WTC11 (cell line): ENCODE results near the gene ENTPD6.

Experiments used
- ATF1 ChIP-seq: sonication (generic); formaldehyde crosslinking; IDR thresholded peaks from 2 replicates; pipeline ENCODE4 v1.8.1; 2023; ENCODE audit warnings: mild to moderate bottlenecking, moderate library complexity, missing genetic modification reagents
- NR1H2 ChIP-seq: sonication (generic); formaldehyde crosslinking; IDR thresholded peaks from 2 replicates; pipeline ENCODE4 v1.9.0; 2021; ENCODE audit warnings: mild to moderate bottlenecking, moderate library complexity, missing genetic modification reagents
- NR3C1 ChIP-seq: sonication (generic); formaldehyde crosslinking; conservative IDR thresholded peaks from 2 replicates; pipeline ENCODE4 v1.8.1; 2023; ENCODE audit warnings: low read depth, mild to moderate bottlenecking, missing genetic modification reagents
- TCF7 ChIP-seq: sonication (generic); formaldehyde crosslinking; IDR thresholded peaks from 2 replicates; pipeline ENCODE4 v1.8.0; 2022; ENCODE audit warnings: mild to moderate bottlenecking, low read depth, missing genetic modification reagents, moderate library complexity
- TP53 ChIP-seq: sonication (generic); formaldehyde crosslinking; IDR thresholded peaks from 2 replicates; pipeline ENCODE4 v1.8.1; 2023; ENCODE audit warnings: mild to moderate bottlenecking, missing genetic modification reagents
- TF ChIP-seq, protein P1 (sequence below): fragments of 200-600 bp; IDR thresholded peaks from 2 replicates; pipeline ENCODE4 v1.8.0; 2022; ENCODE audit warnings: antibody characterized with exemption
- TF ChIP-seq, protein P2 (sequence below): sonication (generic); formaldehyde crosslinking; IDR thresholded peaks from 2 replicates; pipeline ENCODE4 v1.8.0; 2022; ENCODE audit warnings: mild to moderate bottlenecking, missing genetic modification reagents
- TF ChIP-seq, protein P3 (sequence below): sonication (generic); formaldehyde crosslinking; IDR thresholded peaks from 2 replicates; pipeline ENCODE4 v1.8.1; 2022; ENCODE audit warnings: low read depth, mild to moderate bottlenecking, moderate library complexity, missing genetic modification reagents, borderline replicate concordance
- TF ChIP-seq, protein P4 (sequence below): sonication (generic); formaldehyde crosslinking; IDR thresholded peaks from 2 replicates; pipeline ENCODE4 v1.8.1; 2022; ENCODE audit warnings: low read depth, missing genetic modification reagents, borderline replicate concordance
- TF ChIP-seq, protein P5 (sequence below): sonication (generic); formaldehyde crosslinking; IDR thresholded peaks from 2 replicates; pipeline ENCODE4 v1.8.1; 2022; ENCODE audit warnings: mild to moderate bottlenecking, missing genetic modification reagents, moderate library complexity, borderline replicate concordance
- TF ChIP-seq, protein P6 (sequence below): sonication (generic); formaldehyde crosslinking; IDR thresholded peaks from 2 replicates; pipeline ENCODE4 v1.8.1; 2023; ENCODE audit warnings: mild to moderate bottlenecking, missing genetic modification reagents, moderate library complexity

DNA sequence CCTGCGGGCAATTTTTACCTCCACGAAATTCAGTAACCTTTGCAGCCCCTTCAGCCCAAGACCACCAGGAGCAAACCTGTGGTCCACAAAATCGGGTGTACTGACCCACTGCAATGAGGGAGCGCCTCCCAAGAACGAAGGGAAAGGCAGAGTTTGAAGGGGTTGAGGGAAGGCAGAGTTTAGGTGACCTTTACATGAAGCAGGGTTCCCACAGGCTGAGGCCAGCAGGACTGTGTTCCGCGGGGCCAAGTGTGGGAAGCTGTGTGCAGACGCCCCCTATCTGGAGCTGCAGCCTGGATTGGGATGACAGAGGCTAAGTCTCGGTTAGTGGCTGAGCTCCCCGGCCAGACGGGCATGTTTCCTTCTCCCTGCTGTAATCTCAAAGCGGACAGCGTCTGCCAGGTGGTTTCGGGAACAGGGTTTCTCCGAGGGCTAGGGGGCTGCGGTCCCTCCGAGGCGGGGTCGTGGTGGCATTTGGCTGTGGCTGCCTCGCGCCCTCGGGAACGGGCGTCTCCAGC, 51.5 kb downstream of the ENTPD6 start:
- TF ChIP-seq, protein P1, sequence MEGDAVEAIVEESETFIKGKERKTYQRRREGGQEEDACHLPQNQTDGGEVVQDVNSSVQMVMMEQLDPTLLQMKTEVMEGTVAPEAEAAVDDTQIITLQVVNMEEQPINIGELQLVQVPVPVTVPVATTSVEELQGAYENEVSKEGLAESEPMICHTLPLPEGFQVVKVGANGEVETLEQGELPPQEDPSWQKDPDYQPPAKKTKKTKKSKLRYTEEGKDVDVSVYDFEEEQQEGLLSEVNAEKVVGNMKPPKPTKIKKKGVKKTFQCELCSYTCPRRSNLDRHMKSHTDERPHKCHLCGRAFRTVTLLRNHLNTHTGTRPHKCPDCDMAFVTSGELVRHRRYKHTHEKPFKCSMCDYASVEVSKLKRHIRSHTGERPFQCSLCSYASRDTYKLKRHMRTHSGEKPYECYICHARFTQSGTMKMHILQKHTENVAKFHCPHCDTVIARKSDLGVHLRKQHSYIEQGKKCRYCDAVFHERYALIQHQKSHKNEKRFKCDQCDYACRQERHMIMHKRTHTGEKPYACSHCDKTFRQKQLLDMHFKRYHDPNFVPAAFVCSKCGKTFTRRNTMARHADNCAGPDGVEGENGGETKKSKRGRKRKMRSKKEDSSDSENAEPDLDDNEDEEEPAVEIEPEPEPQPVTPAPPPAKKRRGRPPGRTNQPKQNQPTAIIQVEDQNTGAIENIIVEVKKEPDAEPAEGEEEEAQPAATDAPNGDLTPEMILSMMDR, result no peak
- TF ChIP-seq, protein P2, sequence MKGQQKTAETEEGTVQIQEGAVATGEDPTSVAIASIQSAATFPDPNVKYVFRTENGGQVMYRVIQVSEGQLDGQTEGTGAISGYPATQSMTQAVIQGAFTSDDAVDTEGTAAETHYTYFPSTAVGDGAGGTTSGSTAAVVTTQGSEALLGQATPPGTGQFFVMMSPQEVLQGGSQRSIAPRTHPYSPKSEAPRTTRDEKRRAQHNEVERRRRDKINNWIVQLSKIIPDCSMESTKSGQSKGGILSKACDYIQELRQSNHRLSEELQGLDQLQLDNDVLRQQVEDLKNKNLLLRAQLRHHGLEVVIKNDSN (CRISPR knock-in tag), result no peak
- TF ChIP-seq TCF7, result no peak
- TF ChIP-seq, protein P3, sequence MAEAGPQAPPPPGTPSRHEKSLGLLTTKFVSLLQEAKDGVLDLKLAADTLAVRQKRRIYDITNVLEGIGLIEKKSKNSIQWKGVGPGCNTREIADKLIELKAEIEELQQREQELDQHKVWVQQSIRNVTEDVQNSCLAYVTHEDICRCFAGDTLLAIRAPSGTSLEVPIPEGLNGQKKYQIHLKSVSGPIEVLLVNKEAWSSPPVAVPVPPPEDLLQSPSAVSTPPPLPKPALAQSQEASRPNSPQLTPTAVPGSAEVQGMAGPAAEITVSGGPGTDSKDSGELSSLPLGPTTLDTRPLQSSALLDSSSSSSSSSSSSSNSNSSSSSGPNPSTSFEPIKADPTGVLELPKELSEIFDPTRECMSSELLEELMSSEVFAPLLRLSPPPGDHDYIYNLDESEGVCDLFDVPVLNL (CRISPR knock-in tag), result no peak
- TF ChIP-seq, protein P4, sequence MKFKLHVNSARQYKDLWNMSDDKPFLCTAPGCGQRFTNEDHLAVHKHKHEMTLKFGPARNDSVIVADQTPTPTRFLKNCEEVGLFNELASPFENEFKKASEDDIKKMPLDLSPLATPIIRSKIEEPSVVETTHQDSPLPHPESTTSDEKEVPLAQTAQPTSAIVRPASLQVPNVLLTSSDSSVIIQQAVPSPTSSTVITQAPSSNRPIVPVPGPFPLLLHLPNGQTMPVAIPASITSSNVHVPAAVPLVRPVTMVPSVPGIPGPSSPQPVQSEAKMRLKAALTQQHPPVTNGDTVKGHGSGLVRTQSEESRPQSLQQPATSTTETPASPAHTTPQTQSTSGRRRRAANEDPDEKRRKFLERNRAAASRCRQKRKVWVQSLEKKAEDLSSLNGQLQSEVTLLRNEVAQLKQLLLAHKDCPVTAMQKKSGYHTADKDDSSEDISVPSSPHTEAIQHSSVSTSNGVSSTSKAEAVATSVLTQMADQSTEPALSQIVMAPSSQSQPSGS, result no peak
- TF ChIP-seq ATF1 (CRISPR knock-in tag), result no peak
- TF ChIP-seq, protein P5, sequence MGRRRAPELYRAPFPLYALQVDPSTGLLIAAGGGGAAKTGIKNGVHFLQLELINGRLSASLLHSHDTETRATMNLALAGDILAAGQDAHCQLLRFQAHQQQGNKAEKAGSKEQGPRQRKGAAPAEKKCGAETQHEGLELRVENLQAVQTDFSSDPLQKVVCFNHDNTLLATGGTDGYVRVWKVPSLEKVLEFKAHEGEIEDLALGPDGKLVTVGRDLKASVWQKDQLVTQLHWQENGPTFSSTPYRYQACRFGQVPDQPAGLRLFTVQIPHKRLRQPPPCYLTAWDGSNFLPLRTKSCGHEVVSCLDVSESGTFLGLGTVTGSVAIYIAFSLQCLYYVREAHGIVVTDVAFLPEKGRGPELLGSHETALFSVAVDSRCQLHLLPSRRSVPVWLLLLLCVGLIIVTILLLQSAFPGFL (CRISPR knock-in tag), result no peak
- no peak for TF ChIP-seq NR3C1 (CRISPR knock-in tag)
- TF ChIP-seq, protein P6, sequence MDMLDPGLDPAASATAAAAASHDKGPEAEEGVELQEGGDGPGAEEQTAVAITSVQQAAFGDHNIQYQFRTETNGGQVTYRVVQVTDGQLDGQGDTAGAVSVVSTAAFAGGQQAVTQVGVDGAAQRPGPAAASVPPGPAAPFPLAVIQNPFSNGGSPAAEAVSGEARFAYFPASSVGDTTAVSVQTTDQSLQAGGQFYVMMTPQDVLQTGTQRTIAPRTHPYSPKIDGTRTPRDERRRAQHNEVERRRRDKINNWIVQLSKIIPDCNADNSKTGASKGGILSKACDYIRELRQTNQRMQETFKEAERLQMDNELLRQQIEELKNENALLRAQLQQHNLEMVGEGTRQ, result no peak
- no peak for TF ChIP-seq TP53 (CRISPR knock-in tag)
- TF ChIP-seq NR1H2 (CRISPR knock-in tag), result no peak
